Suppressor macrophage treated with lipopolysaccharide for 4 hours (primary cell): ENCODE measurements around the gene CATSPERB.
"Not testable (repeated sequence)": the region's sequence is repeated elsewhere in the genome, so short reads cannot be mapped to it uniquely, and the experiment has no call there.

ENCODE experiments used
- DNase-seq: peaks from one replicate; pipeline ENCODE4 v3.0.0-alpha.2; 2020

The CATSPERB gene

DNA sequence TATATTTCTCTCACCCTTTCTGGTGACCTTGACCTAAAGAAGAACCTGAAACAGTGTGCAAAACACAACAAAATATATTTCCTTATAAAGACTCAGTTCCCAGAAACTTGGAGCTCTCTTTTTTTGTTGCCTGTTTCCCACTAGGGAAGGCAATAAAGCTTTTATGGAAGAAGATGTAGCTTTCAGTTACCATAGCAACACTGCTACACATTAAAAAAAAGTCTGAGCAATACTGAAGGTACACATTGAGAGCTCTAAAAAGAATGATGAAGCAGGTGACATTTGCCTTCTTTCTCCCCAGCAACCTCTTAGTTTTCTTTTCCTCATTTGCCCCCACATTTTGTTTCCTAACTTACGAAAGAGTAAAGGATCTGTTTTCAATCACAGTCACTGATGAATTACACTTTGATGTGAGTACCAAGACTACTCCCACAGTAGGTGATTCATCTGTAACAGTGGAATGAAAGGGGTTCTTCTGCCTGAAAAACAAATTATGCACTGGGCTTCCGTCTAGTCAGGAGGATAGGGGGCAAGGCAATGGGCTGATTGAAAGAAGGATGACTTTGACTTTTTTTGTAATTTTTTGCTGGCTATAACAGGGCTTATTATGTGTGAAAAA is 1.1 kb upstream of the CATSPERB start:
- DNase-seq = no peak

DNA sequence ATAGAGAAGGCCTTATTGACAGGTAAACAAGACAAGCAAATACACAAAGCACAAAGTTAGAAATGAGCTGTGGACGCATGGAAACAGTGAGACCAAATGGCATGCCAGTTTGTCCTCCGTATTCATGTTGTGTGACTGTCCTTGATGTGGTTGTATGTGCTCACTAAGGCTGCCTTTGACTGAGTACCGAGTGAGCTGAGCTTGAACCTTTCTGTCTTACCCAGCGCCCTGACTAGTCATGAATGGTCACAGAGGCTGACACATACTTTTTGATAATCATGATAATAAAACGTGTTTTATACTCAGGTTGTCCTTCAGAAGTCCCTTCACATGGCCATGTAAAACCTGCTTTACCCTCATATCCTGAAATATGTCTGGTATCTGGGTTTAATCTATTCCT is 553 bp upstream of the CATSPERB start:
- no peak for DNase-seq

DNA sequence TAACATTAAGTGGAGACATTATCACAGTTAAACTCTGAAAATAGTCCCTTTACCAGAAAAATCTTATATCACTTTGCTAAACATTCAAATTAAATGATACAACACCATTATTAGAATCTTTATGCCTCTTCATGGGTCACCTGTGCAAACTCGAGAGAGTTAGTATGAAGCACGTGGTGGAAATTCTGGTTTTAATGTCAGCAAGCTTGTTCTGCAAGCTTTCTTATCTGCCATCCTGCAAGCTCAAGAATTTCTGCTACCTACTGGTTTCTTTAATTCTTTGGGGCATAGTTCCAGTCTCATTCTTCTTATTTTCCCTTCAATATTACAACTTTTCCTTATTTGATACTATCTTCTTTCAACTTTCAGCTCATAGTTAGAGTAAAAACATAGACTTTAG is 868 bp downstream of the CATSPERB start:
- no peak for DNase-seq

DNA sequence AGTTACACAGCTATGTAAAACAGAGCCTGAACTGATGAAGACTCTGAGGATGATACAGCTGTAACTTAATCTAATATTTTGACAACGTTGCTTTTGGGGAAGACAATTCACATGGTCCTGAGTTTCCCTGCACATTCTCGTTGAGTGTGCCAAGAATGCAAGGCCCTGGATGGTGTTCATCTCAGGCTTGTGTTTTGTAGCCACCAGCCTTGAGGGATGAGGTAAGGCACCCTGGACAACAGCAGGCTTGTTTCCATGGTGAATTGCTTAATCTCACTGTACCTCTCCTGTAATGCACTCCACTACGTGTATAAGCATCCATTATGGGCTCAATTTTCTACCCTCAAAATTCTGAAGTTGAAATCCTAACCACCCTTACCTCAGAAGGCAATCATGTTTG is 2.1 kb downstream of the CATSPERB start:
- no peak for DNase-seq

DNA sequence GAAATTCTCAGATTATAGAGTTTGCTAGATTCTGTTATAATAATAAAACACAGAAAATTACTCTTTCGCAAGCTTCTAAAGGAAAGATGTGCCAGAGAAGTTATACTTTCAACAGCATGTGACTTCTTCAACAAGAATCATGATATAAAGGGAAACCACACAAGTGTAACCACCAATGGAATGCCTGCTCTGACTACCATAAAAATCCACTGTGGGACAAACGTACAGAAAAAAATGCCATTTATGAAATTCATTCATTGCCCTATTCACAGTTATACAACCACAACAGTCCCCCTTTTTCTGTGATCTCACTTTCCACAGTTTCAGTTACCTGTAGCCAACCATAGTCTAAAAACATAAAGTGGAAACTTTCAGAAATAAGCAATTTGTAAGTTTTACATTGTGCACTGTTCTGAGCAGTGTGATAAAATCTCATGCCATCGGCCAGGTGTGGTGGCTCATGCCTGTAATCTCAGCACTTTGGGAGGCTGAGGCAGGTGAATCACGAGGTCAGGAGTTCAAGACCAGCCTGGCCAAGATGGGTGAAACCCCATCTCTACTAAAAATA is 3.2 kb downstream of the CATSPERB start:
- no peak for DNase-seq

DNA sequence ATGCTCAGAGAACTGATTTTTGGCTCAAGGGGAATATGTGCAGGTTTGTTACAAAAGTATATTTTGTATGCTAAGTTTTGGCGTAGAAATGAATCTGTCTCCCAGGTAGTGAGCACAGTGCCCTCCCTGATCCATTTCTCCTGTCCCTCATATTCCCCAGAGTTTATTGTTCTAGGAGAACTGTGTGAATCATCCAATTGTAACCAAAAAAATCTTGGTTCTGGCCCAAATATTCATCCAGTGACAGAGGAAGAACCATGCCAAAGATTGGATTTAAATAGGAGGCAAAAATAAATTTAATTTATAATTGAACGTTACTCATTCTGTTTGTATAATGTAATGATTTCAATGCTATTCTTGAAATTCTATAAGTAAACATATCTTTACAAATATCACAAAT is 4.8 kb downstream of the CATSPERB start:
- DNase-seq = no peak

DNA sequence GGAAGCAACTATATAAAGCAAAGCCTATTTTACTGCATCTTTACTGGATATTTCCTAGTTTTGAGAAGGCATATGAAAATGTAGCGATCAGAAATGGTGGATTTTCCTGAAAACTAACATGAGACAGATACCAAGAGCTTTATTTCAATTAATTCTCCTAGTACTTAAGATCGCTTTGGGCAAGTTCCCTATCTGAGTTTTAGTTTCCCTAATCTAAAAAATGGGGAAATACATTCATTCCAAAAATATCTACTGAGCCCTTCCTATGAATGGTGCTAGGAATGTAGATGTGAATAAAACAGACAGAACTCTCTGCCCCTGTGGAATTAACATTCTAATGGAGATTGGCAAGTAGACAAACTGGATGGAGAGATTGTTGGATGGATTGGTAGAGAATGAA is 8.4 kb downstream of the CATSPERB start:
- DNase-seq = no peak

DNA sequence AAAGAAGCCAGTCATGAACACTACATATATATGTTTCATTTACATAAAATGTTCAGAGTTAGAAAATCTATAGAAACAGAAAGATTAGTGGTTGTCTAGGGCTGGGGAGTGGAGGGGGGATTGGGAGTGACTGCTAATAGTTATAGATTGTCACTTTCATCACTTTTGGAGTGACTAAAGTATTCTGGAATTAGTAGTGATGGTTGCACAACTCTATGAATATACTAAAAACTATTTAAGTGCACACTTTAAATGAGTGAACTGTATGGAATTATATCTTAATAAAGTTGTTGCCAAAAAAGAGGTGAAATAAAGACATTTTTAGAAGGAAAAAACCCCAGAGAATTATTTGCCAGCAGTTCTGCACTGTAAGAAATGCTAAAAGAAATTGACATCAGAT is 9.5 kb downstream of the CATSPERB start:
- no peak for DNase-seq

DNA sequence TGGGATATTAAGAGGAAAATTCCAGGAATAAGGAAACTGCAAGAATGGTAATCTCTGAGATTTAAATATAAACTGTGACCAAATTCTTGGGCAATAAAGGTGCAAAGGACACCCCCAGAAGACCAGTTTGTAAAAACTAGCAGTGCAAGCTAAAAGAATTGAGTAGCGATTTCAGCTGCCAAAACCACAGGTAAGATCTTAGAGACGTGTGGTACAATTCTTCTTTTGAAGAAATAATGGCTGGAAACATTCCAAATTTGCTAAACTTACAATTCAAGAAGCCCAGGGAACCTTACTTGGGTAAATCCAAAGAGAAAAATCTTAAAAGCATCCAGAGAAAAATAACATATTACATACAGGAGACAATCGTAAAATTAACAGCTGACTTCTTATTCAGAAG is 12.0 kb downstream of the CATSPERB start:
- no peak for DNase-seq

DNA sequence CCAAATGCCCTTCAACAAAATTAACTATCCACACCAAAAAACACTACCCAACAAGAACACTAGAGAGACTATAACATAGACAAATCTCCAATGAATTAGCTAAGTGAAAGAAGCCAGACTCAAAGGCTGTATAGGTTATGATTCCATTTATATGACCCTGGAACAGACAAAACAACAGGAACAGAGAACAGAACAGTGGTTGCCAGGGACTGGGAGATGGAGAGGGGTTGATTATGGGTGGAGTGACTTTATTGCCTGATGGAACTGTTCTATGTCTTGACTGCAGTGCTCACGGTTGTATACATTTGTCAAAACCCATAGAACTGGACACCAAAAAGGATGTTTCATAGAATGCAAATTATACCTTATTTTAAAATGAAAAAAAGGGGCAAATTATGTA is 14.9 kb downstream of the CATSPERB start:
- no peak for DNase-seq

DNA sequence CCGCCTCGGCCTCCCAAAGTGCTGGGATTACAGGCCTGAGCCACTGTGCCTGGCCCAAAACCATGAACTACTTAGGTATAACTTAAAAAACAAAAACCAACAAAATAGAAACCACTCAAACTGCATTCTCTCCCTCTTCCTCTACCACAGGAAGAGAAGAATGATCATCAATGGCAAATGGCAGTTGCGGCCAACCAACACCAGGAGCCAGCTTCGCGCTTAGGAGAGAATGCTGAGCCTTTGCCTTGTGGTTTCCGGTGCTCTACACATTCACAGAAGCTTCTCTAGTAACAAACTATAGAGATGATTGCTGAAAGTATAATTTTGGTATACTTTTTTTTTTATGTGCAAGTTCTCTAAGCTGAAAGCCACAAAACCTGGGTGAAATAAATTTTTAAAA is 17.1 kb downstream of the CATSPERB start:
- no peak for DNase-seq

DNA sequence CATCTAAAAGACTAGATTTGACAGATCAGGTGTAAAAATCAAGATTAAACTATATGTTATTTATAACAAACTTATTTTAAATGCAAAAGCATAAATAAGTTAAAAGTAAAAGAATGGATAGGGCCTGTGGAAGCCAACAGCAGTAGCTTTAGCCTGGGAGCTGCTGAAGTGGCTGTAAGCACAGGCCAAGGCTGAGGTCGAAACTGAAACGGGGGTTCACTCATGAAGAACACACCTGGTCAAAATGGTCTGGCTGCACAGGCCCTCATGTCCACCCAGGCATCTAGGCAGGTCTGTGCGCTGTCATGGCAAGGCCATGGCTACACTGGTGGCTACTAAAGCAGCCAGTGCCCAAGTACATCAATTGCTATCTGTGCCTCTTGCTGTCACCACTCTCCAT is 23.1 kb downstream of the CATSPERB start:
- DNase-seq = no peak

DNA sequence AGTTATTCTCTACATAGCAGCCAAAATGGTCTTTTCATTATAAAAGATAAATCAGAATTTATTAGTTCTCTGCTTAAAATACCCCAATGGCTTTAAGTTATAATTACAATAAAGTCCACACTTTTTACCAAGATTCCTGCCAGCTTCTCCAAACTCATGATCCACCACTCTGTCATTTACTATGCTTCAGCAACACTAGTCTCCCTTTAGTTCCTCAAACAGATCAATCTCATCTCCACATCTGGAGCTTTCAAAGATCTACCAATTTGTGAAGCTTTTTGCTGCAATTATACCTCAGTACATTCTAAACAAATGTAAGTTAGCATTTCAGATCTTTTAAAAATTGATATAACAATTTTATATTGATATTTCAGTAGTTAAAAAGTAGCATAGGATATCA is 24.9 kb downstream of the CATSPERB start:
- peak; percentile 9 for DNase-seq

DNA sequence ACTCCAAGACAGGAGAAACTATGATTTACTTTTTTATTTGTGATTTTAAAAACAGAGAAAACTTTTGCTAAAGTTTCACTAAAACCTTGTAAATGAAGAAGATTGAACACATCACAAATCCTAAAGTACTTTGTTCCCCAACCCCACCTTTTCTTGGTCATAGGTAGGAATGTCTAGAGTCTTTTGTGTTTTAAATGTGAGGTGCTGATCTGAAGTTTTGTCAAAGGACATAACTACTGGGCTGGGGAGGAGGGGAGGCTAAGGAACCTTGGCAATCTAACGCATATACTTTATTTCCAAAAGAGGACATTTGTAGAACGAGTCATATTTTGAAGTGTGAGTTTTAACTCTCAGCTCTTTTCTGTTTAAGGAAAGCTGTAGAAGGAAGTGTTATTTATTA is 37.2 kb downstream of the CATSPERB start:
- no peak for DNase-seq

DNA sequence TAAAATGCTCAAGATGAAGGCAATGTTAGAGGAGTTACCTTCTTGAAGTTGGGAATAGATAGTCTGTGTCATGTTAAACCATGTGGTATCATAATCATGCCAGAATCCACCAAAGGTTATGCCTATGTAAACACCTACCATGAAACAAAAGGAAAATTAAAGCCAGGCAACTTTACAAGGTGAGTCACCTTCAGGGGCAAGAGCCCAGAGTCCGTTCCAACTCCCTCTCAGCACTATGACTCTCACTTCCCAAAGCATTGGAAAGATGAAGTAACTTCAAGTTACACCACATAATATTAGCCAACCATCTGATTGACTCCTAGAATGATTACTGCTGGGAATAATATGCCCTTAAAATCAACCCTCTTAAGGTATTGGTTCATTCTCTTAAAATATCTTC is 38.5 kb downstream of the CATSPERB start:
- peak; percentile 82 for DNase-seq

DNA sequence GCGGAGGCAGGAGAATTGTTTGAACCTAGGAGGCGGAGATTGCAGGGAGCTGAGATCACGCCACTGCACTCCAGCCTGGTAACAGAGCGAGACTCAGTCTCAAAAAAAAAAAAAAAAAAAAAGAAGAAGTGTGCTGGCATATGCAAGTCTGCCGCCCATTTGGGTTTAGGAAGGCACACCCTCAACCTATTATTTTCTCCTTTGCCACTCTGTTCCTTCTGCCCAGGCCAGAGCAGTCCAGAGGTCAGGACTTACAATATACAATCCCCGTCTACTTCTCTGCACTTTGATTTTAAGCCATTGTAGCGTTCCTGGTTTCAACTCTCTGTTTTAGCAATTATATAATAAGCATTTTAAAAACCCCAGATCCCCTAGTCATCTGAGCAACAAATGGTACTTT is 39.8 kb downstream of the CATSPERB start:
- DNase-seq = no peak

DNA sequence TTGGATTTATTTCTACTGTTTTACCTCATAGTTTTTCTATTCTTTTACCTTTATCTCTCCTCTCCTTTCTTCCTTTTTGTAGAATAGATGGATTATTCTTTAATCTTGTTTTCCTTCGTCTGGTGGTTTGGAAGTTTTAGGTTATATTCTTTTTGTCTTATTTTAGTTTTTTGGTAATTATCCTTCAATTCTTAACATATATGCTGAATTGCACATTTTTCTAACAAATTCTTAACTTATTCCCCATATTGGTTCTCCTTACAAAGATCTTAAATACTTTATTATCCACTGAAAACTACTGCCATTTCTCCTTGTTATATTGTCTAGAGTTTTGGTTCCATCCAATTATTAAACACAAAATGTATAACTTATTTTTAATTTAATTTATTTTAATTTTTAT is 42.3 kb downstream of the CATSPERB start:
- no peak for DNase-seq

DNA sequence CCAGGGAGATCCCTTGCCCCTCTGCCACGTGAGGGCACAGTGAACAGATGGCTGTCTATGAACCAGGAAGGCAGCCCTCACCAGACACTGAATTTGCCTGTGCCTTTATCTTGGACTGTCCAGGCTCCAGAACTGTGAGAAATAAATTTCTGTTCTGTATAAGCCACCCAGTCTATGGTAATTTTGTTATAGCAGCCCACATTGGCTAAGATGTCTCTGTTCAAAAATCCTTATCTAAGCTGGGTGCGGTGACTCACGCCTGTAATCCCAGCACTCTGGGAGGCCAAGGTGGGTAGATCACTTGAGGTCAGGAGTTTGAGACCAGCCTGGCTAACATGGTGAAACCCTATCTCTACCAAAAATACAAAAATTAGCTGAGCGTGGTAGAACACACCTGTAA is 44.5 kb downstream of the CATSPERB start:
- not testable (repeated sequence) for DNase-seq

DNA sequence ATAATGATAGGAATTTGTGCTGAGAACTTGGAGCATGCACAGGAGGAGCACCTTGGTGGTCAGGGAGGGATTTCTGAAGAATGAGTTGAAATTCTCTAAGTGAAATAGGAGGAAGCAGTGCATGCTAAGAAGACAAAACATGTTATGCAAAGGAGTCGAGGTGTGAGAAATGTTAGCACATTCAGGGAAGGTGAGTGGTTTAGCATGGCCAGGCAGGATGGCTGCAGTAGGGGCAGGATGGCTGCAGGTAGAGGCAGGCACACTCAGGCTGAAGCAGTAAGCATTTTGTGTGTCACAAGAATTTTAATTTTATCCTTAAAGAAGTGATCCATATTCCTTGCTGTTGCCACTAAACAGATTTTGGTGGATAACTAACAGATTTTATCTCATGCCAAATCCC is 46.3 kb downstream of the CATSPERB start:
- no peak for DNase-seq

DNA sequence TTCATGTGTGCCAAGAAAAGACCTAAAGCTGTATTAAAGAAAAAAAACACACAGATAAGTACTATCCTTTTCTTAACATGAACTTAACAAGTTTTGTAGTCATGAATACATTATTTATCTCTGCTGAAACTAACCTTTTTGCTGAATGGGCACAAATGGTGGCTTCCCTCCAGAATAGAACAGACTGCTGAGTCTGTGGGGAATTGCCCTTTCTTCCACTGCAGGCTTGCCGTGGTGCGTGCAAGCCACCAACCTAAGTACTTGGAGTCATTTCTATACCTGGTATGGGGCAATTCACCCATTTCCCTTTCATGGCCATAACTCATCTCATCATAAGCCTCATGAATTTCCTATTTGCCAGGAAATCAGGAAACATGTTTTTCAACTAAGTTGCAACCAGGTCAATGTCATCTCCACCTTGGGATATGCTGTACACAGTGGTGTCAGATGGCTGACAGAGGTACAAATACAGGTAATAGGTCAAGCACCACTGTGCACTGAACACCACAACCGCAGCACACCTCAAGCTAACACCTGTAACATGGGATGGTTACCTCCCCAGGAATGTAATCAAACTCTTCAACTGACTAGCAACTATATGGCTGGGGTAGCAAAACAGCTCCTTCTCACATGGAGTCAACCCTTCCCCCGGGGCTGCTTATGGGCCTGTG is 49.9 kb downstream of the CATSPERB start:
- DNase-seq = no peak

DNA sequence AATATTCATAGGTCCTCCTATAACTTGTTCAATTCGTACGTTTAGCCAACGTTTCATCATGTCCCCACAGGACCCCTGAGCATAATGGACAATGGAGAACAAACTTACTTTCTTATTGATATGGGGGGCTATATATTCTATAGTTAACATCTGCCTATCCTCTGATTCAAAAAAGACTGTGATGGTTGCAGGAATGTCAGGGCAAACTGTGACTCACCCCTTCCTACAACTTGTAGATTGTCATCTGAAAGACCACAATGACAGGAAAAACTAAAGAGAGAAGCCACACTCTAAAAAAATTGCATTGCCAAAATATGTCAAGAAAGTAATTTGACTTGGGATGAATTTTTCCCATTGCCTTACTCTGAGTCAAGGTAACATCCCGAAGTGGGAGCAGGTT is 50.8 kb downstream of the CATSPERB start:
- no peak for DNase-seq

DNA sequence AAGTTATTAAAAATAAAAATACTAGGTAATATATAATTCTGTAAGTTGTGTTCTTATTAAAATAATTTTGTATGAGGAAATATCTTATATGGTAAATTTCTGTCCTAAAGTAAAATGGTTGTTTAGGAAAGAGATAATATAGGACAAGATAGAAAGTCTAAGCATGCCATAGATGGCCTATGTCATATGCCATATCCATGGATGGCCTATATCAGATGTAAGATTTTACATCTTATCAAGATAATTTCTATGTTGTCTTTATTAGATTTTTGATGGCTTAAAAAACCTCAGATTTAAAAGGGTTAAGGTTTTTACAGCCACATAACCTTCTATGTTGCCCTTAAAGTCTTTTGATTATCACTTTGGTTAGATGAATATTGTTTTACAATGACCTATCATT is 52.6 kb downstream of the CATSPERB start:
- DNase-seq = no peak

DNA sequence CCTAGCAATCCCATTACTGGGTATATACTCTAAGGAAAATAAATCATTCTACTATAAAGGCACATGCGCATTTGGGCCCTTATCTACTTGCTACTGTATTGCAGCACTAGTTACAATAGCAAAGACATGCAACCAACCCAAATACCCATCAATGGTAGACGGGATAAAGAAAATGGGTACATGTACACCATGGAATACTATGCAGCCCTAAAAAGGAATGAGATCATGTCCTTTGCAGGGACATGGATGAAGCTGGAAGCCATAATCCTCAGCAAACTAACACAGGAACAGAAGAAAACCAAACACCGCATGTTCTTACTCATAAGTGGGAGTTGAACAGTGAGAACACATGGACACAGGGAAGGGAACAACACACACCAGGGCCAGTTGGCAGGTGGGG is 54.2 kb downstream of the CATSPERB start:
- not testable (repeated sequence) for DNase-seq

DNA sequence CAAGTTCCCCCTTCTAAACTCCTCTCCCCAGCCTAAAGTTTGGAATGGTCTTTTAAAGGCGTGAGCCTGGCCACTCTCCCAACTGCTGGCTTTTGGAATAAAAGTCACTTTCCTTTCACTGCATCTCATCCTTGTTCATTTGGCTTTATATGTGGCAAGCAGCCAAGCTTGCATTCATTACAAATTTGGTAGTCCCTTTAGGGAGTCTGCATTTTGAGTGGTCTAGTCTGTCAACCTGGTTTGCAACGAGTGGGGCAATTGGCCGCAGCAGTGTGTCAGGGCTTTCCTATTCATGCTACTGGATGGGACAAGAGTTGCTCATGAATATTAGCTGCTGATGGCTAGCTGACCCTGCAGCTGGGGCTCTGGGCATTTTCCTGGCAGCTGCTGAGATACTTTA is 57.0 kb downstream of the CATSPERB start:
- no peak for DNase-seq

DNA sequence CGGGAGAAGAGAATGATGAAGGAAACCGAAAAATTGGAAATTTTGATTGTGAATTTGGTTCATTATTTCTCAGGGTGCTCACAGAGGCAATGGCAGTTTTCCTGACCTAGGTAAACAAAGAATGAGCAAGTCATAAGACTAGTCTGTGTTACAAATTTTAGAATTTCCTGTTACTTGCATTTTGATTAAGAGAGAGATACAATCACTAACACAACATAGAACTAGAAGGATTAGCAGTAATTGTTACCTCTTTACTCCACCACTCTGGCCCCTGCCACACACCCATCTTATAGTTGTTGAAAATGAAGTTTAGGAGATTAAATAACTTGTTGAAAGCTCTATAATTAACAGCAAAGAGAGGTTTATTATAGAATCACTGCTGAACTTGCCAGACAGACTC is 62.0 kb downstream of the CATSPERB start:
- DNase-seq = no peak
